Activated CD4-positive, alpha-beta T cell treated with anti-CD3 and anti-CD28 coated beads, Interleukin-2, amount 10 ng/mL, durations not matched to agents 24 days and 14 days (primary cell): Measurements from ENCODE around the gene NLRC4. TPM values are rescaled to one million over a fixed set of nuclear protein-coding genes. Genes with fewer than 3 reads are reported as not detected.

Experiments
- DNase-seq: peaks from one replicate; pipeline ENCODE4 v3.0.0; 2022
- H3K27ac Mint-ChIP-seq: one replicate; pipeline ENCODE4 v1.8.0; 2022; ENCODE audit warnings: mild to moderate bottlenecking, mixed read lengths
- H3K27me3 Mint-ChIP-seq: one replicate; pipeline ENCODE4 v1.8.0; 2022; ENCODE audit warnings: mixed read lengths
- H3K36me3 Mint-ChIP-seq: one replicate; pipeline ENCODE4 v1.8.0; 2022; ENCODE audit warnings: low read depth, mild to moderate bottlenecking, mixed read lengths
- H3K4me1 Mint-ChIP-seq: one replicate; pipeline ENCODE4 v1.8.0; 2021; ENCODE audit warnings: mixed read lengths
- H3K4me3 Mint-ChIP-seq: one replicate; pipeline ENCODE4 v1.8.0; 2022; ENCODE audit warnings: mild to moderate bottlenecking, moderate library complexity, mixed read lengths
- H3K9me3 Mint-ChIP-seq: one replicate; pipeline ENCODE4 v1.8.0; 2021; ENCODE audit warnings: mixed read lengths
- intact Hi-C: fragments of 100-400 bp; cut with micrococcal nuclease; formaldehyde crosslinking; loops from one replicate; pipeline ENCODE4 v1.15.1; 2023
- total RNA-seq: library from RNA; stranded (reverse); gene quantifications from 2 replicates; pipeline ENCODE4 v1.2.3, GENCODE V29; 2022

NLRC4 gene
- total RNA-seq, 1 donor from 2014 or later: 0.19 TPM

DNA sequence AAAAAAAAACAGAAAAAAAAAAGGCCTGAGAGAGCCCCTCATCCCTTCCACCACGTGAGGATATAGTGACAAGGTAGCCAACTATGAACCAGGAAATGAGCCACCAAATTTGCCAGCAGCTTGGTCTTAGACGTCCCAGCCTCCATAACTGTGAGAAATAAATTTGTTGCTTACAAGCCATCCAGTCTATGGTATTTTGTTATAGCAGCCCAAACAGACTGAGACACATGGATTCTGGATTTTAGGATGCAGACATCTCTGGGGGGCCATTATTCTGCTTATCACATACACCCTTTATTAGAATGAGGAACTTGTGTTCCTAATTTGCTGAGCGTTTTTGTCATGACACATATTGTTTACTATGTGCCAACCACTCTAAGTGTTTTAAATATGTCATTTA, 7.6 kb upstream of the NLRC4 start:
- no peaks in the 10 kb centered on the region for H3K9me3 Mint-ChIP-seq
- peaks cover 2% of the 10 kb centered on the region for H3K4me1 Mint-ChIP-seq
- H3K36me3 Mint-ChIP-seq: no peaks in the 10 kb centered on the region
- H3K27me3 Mint-ChIP-seq: peaks cover 11% of the 10 kb centered on the region
- H3K27ac Mint-ChIP-seq: no peak overlapping the region
- no peak overlapping the region for H3K4me3 Mint-ChIP-seq
- no peak for DNase-seq
- intact Hi-C loops: no loop called here

DNA sequence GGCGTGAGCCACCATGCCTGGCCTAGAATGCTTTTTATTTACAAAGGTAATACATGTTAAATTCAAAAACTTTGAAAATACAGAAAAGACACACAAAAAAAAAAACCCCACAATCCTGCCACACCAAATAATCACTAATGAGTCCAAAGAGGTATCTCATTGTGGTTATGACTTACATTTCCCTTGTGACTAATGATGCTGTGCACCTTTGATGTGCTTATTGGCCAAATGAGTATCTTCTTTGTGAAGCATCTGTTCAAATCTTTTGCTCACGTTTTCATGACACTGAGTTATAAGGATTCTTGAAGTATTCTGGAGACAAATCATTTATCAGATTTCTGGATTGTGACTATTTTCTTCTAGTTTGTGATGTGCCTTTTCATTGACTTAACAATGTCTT, 6.4 kb upstream of the NLRC4 start:
- no peak for DNase-seq
- no peak overlapping the region for H3K27ac Mint-ChIP-seq

DNA sequence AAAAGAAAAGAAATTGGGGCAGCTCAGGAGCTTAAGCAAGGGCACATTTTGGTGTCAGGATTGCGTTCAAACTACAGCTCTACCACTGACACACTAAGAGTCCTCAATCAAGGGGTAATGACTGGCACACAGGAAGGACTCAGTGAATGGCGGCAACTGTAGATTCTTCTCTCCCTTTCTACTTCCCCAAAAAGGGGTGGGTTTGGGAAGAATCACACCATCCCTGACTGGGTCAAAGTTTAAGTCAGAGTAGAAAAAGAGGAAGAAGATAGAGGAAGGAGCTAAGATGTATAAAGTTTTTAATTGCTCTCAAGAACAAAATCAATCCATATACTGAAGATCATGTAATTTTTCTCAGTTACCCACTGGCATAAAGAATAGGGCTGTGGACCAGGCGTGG, 2.6 kb downstream of the NLRC4 start:
- Mint-ChIP-seq H3K4me3 (no peak overlapping the region), H3K27me3 (no peaks in the 10 kb centered on the region), H3K4me1 (peaks cover 7% of the 10 kb centered on the region), H3K27ac (no peak overlapping the region), H3K9me3 (no peaks in the 10 kb centered on the region), H3K36me3 (no peaks in the 10 kb centered on the region)
- DNase-seq: no peak
- intact Hi-C loops: no loop called here

More for the DNA sequence above, 6.4 kb upstream of the NLRC4 start:
- Mint-ChIP-seq H3K4me3 (no peak overlapping the region), H3K9me3 (no peaks in the 10 kb centered on the region), H3K27me3 (peaks cover 11% of the 10 kb centered on the region), H3K4me1 (no peaks in the 10 kb centered on the region), H3K36me3 (no peaks in the 10 kb centered on the region)
- intact Hi-C loops: no loop called here

DNA sequence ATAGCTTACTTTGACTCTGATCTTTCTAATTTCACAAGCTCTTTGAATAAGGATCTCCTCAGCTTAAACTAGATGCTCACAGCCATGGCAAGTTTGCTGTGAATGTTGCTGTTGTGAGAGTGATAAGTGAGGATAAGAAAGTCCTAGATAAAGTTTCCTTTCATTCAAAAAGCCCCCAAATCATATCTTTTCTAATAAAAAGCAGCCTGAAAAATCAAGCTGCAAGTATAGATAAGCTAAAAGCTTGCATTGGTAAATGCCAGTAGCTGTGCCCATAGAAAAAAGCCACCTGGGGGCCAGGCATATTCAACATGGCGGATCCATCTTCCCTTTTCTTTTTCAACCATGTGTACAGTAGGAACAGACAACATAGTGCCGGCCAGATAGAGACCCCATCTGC, 4.3 kb downstream of the NLRC4 start:
- H3K4me3 Mint-ChIP-seq: no peak overlapping the region

DNA sequence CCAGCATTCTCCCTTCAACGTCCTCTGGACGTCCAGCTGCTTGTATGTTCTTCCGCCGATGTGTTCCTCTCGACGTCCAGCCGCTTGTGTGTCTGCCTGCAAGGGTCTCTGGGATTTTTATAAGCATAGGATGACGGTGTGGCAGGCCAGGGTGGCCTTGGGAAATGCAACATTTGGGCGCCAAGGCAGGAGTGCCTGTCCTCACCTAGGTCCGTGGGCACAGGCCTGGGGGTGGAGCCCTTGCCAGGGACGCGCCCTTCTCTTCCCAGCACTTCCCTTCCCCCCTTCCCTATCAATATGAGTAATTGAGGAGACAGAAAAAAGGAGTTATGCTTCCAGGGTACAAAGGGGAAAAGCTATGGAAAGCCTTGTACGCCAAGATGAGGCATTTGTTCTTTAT, 6.4 kb downstream of the NLRC4 start:
- H3K9me3 Mint-ChIP-seq: no peaks in the 10 kb centered on the region
- no peak overlapping the region for H3K4me3 Mint-ChIP-seq
- no peaks in the 10 kb centered on the region for H3K27me3 Mint-ChIP-seq
- intact Hi-C loops: no loop called here
- H3K36me3 Mint-ChIP-seq: no peaks in the 10 kb centered on the region
- no peak overlapping the region for H3K27ac Mint-ChIP-seq
- peaks cover 2% of the 10 kb centered on the region for H3K4me1 Mint-ChIP-seq
- no peak for DNase-seq

More for the DNA sequence above, 4.3 kb downstream of the NLRC4 start:
- no peak overlapping the region for H3K27ac Mint-ChIP-seq
- intact Hi-C loops: no loop called here
- peaks cover 7% of the 10 kb centered on the region for H3K4me1 Mint-ChIP-seq
- H3K36me3 Mint-ChIP-seq: no peaks in the 10 kb centered on the region
- H3K27me3 Mint-ChIP-seq: no peaks in the 10 kb centered on the region
- DNase-seq: no peak
- H3K9me3 Mint-ChIP-seq: no peaks in the 10 kb centered on the region

DNA sequence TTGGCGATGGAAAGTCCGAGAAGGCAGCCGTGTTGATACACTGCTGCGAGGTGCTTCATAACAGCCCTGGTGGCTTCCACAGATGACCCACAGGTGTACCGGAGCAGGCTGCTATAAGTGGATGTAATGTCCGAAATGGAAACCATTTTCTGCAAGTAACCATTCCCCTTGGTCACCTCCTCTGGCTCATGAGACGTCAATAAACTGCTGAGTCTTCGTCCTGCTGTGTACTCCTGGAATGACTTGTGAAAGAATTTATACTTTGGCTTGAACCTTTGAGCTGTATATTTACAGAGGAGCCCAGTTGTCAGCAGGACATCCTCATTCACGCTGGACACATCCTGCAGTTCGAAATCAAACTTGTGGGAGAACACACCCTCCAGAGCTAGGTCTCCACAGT, 14.4 kb downstream of the NLRC4 start:
- intact Hi-C loops: no loop called here
- Mint-ChIP-seq H3K9me3 (no peaks in the 10 kb centered on the region), H3K27ac (no peak overlapping the region), H3K4me3 (no peak overlapping the region), H3K36me3 (no peaks in the 10 kb centered on the region), H3K27me3 (no peaks in the 10 kb centered on the region), H3K4me1 (no peaks in the 10 kb centered on the region)
- DNase-seq: no peak

DNA sequence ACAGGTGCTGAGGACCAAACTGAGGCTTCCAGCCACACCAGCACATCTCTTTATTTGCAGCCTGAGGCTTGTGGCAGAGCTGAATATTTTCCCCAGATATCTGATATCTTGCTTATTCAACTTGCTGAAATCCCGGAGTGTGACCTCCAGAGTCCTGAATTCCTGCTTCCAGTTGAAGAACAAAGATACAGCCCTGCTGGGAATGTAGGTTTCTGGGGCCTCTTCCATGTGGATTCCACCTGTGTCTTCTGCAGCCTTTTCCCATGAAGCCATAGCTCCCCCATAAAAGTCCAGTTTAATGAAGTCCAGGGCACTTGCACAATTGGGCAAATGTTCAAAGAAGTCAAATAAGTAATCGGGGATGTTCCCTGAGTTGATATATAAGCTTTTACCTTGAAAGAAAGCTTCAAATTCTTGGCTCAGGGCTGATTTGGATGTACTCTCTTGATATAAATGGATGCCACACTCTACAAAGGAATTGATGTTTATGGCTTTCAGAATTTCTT, 14.9 kb downstream of the NLRC4 start:
- intact Hi-C loops: no loop called here
- H3K27ac Mint-ChIP-seq: no peak overlapping the region

DNA sequence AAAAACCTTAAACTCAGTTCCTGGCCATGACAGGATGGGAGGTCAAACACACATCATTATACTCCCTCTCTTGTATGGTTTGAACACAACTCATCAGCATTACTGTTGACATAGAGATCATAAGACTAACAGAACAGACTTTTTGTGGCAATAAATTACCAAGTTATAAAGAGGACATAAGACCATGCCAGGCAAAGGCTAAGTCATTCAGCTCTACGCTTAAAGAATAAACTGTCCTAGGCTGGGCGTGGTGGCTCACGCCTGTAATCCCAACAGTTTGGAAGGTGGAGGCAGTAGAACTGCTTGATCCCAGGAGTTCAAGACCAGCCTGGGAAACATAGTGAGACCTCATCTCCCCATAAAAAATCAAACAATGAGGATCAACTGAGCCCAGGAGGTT, 16.4 kb downstream of the NLRC4 start:
- intact Hi-C loops: no loop called here
- DNase-seq: no peak
- H3K27ac Mint-ChIP-seq: no peak overlapping the region
- no peaks in the 10 kb centered on the region for H3K36me3 Mint-ChIP-seq
- H3K27me3 Mint-ChIP-seq: no peaks in the 10 kb centered on the region
- no peaks in the 10 kb centered on the region for H3K4me1 Mint-ChIP-seq
- no peaks in the 10 kb centered on the region for H3K9me3 Mint-ChIP-seq
- no peak overlapping the region for H3K4me3 Mint-ChIP-seq

More for the DNA sequence above, 14.9 kb downstream of the NLRC4 start:
- no peaks in the 10 kb centered on the region for H3K36me3 Mint-ChIP-seq
- H3K4me1 Mint-ChIP-seq: no peaks in the 10 kb centered on the region
- no peak for DNase-seq
- no peaks in the 10 kb centered on the region for H3K27me3 Mint-ChIP-seq
- H3K4me3 Mint-ChIP-seq: no peak overlapping the region
- no peaks in the 10 kb centered on the region for H3K9me3 Mint-ChIP-seq

DNA sequence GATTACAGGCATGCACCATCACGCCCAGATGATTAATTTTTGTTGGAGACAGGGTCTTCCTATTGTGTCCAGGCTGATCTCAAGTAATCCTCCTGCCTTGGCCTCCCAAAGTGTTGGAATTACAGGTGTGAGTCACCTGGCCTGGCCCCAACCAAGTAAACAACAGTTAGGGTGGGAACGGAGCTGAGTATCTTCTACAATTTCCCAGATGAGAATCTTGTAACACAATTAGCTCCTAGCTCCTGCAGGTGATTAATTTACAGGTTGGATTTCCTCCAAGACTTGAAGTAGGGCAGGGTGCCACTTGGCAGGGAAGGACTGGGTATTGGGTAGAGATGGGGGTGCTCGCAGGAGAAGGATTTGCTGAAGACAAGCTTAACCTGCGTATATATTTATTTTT, 17.8 kb downstream of the NLRC4 start:
- Mint-ChIP-seq H3K36me3 (no peaks in the 10 kb centered on the region), H3K4me3 (no peak overlapping the region), H3K27ac (no peak overlapping the region), H3K9me3 (no peaks in the 10 kb centered on the region), H3K27me3 (no peaks in the 10 kb centered on the region), H3K4me1 (no peaks in the 10 kb centered on the region)
- no peak for DNase-seq
- intact Hi-C loops: no loop called here

DNA sequence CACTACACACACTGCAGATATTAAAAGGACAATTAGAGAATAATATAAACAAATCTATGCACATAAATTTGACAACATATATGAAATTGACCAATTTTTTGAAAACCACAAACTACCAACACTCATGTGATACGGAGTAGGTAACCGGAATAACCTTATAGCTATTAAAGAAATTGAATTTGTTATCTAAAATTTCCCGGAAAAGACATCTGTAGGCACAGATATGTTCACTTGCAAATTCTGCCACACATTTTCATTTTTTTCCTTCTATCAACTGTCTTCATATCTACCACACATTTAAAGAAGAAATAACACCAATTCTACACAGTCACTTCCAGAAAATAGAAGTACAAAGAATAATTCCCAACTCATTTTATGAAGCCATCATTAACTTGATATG, 22.4 kb downstream of the NLRC4 start:
- no peak for DNase-seq
- Mint-ChIP-seq H3K4me1 (no peaks in the 10 kb centered on the region), H3K4me3 (no peak overlapping the region), H3K36me3 (no peaks in the 10 kb centered on the region), H3K27me3 (no peaks in the 10 kb centered on the region), H3K27ac (no peak overlapping the region), H3K9me3 (no peaks in the 10 kb centered on the region)
- intact Hi-C loops: no loop called here

DNA sequence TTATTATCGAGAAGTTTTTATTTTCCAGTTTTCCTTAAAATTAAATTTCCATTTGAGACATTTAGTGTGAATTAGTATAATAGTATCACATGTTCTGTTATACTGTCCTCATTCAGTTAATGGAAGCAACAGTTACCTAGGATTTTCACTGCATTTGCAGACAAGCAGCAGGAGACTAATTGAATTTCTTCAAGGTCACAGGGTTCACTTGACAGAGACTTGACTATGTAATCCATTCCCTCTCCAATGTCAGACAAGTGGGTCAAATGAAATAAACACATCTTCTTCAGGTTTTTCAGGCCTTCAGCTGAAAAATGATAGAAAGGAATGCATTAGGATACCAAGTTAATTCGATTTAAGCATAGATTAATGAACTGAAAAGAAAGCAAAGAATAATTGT, 26.7 kb downstream of the NLRC4 start:
- Mint-ChIP-seq H3K27me3 (no peaks in the 10 kb centered on the region), H3K9me3 (no peaks in the 10 kb centered on the region)

DNA sequence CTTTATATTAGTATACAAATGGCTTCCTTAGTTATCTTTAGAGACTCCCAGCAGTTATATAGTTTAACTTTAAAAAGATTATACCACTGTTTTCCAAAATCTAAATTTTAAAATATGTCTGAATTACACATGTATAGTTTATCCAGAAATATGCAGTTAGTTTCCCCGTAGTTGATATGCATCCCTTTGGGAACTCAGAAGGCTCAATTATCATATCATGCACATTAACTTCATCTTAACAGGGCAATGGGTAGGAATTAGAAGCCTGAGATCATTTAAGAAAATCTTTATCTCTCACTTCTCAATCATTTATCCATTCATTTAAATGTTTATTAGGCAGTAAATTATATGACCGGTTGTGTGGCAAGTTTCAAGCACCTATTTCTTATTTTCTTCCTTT, 27.2 kb downstream of the NLRC4 start:
- Mint-ChIP-seq H3K9me3 (no peaks in the 10 kb centered on the region), H3K27me3 (no peaks in the 10 kb centered on the region), H3K36me3 (peaks cover 6% of the 10 kb centered on the region), H3K27ac (no peak overlapping the region), H3K4me1 (no peaks in the 10 kb centered on the region), H3K4me3 (no peak overlapping the region)
- no peak for DNase-seq
- intact Hi-C loops: no loop called here

More for the DNA sequence above, 26.7 kb downstream of the NLRC4 start:
- intact Hi-C loops: no loop called here
- Mint-ChIP-seq H3K27ac (no peak overlapping the region), H3K4me3 (no peak overlapping the region), H3K36me3 (peaks cover 4% of the 10 kb centered on the region), H3K4me1 (no peaks in the 10 kb centered on the region)
- DNase-seq: no peak

DNA sequence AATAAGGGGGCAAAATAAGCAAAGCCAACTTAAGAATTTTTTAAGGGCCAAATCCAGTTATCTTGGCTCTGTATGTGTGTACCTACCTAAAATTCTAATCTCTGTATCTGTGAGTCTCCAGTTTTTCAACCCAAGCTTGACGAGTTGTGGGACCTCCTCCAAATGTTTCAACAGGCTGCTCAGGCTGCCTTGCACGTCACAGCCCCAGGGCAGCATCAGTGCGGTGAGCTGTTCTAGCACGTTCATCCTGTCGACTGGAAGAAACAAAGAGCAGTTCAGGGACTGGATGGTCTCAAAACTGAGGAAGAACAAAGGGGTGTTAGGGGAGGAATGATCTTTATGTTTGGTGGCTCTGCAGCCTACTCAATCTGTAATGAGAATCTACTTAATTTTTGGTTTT, 29.4 kb downstream of the NLRC4 start:
- no peak overlapping the region for H3K27ac Mint-ChIP-seq
- DNase-seq: no peak
- peaks cover 6% of the 10 kb centered on the region for H3K36me3 Mint-ChIP-seq
- H3K4me3 Mint-ChIP-seq: no peak overlapping the region
- no peaks in the 10 kb centered on the region for H3K4me1 Mint-ChIP-seq
- H3K9me3 Mint-ChIP-seq: no peaks in the 10 kb centered on the region
- intact Hi-C loops: no loop called here
- no peaks in the 10 kb centered on the region for H3K27me3 Mint-ChIP-seq

DNA sequence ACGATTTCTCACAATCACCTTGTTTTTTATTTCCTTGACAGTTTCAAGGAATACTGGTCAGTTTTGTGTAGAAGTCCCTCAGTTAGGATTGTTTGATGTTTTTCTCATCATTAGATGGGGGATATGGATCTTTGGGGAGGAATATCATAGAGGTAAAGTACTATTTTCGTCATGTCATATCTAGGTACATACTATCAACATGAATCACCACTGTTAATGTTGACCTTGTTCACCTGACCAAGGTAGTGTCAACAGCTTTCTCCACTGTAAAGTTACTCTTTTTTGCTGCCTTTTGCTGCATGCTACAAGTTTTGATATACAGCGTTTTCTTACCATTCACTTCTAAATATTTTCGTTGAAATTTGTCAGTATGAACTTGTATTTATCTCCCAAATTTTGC, 32.7 kb downstream of the NLRC4 start:
- Mint-ChIP-seq H3K27me3 (no peaks in the 10 kb centered on the region), H3K4me3 (no peak overlapping the region), H3K36me3 (peaks cover 8% of the 10 kb centered on the region), H3K27ac (no peak overlapping the region), H3K9me3 (no peaks in the 10 kb centered on the region), H3K4me1 (no peaks in the 10 kb centered on the region)
- DNase-seq: no peak
- intact Hi-C loops: no loop called here

DNA sequence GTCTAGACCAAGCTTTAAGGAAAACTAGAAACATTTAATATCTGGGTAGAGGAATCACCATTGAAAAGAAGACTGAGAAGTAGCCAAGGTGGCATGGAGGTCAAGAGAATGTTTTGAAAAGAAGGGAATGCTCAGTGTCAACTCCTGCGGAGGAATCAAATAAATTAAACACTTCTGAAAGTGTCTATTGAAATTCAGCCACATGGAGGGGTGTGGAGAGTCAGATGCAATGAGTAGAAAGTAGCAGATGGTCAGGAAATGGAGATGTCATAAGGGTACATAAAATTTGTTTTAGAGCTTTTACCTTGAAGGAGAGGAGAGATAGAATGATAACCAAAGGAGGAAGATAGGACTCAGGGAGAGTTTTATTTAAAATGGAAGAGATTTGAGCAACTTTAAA, 35.1 kb downstream of the NLRC4 start:
- Mint-ChIP-seq H3K36me3 (peaks cover 10% of the 10 kb centered on the region), H3K27me3 (no peaks in the 10 kb centered on the region), H3K9me3 (no peaks in the 10 kb centered on the region), H3K27ac (no peak overlapping the region), H3K4me1 (no peaks in the 10 kb centered on the region), H3K4me3 (no peak overlapping the region)
- no peak for DNase-seq
- intact Hi-C loops: no loop called here
